ENCODE results near the gene BCL2A1.
A peak's percentile ranks its signal among the peaks of the same experiment; 100 is the strongest.
"Not testable (repeated sequence)": the region's sequence is repeated elsewhere in the genome, so short reads cannot be mapped to it uniquely, and the experiment has no call there.

The BCL2A1 gene

GRCh38 chr15:79942741-79943481, 28.1 kb downstream of the BCL2A1 start:
- Histone ChIP-seq H3K4me1 (ENCODE audit: control insufficient read depth, insufficient read depth, low read length, poor library complexity, severe bottlenecking) (no peaks in the 10 kb centered on the region), H3K9me3 (ENCODE audit: control insufficient read depth, low read length) (no peaks in the 10 kb centered on the region), H3K27ac (ENCODE audit: low read depth, low read length, severe bottlenecking) (no peak overlapping the region), H3K4me3 (ENCODE audit: extremely low read depth, insufficient read depth, low read length, poor library complexity, severe bottlenecking) (no peak overlapping the region), H3K36me3 (ENCODE audit: control insufficient read depth, insufficient read depth, low read length) (no peaks in the 10 kb centered on the region)
- 87 to 98% methylated on average over 4 of the region's 7 CpGs for WGBS, 2 experiments (ENCODE audit: insufficient coverage in 2 of 2)

- Histone ChIP-seq H3K27ac (ENCODE audit: low read depth, low read length, severe bottlenecking) (no peak overlapping the region), H3K4me1 (ENCODE audit: control insufficient read depth, insufficient read depth, low read length, poor library complexity, severe bottlenecking) (peaks cover 7% of the 10 kb centered on the region), H3K9me3 (ENCODE audit: control insufficient read depth, low read length) (no peaks in the 10 kb centered on the region), H3K36me3 (ENCODE audit: control insufficient read depth, insufficient read depth, low read length) (no peaks in the 10 kb centered on the region), H3K4me3 (ENCODE audit: extremely low read depth, insufficient read depth, low read length, poor library complexity, severe bottlenecking) (no peak overlapping the region)
- WGBS, 2 experiments (ENCODE audit: insufficient coverage in 2 of 2): 92% methylated on average over 3 of the region's 4 CpGs; no CpG with 5 or more reads in 1 of the 2 experiments
Measured at GRCh38 chr15:79939399-79939798, 31.6 kb downstream of the BCL2A1 start.

DNA sequence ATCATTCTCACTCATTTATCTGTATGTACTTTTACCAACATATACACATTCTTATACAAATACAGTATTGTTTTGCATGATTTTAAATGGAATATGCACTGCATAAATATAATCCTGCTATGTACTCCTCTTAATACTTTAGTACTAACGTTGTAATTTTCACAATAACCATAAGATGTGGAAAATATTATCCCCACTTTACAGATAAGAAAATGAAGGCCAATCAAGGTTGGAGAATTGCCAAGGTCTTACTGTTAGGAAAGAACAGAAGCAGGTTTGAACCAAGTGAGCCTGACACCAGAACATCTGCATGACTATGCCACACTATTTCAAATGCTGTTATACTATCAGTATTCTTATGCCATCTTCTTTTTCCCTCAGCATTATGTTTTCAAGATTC, 32.9 kb downstream of the BCL2A1 start:
- WGBS, 2 experiments (ENCODE audit: insufficient coverage in 2 of 2): no CpG with 5 or more reads among the region's 1 CpG
- peaks cover 7% of the 10 kb centered on the region for H3K4me1 ChIP-seq (ENCODE audit: control insufficient read depth, insufficient read depth, low read length, poor library complexity, severe bottlenecking)
- no peak overlapping the region for H3K4me3 ChIP-seq (ENCODE audit: extremely low read depth, insufficient read depth, low read length, poor library complexity, severe bottlenecking)
- no peaks in the 10 kb centered on the region for H3K9me3 ChIP-seq (ENCODE audit: control insufficient read depth, low read length)
- no peaks in the 10 kb centered on the region for H3K36me3 ChIP-seq (ENCODE audit: control insufficient read depth, insufficient read depth, low read length)
- H3K27ac ChIP-seq (ENCODE audit: low read depth, low read length, severe bottlenecking): no peak overlapping the region

DNA sequence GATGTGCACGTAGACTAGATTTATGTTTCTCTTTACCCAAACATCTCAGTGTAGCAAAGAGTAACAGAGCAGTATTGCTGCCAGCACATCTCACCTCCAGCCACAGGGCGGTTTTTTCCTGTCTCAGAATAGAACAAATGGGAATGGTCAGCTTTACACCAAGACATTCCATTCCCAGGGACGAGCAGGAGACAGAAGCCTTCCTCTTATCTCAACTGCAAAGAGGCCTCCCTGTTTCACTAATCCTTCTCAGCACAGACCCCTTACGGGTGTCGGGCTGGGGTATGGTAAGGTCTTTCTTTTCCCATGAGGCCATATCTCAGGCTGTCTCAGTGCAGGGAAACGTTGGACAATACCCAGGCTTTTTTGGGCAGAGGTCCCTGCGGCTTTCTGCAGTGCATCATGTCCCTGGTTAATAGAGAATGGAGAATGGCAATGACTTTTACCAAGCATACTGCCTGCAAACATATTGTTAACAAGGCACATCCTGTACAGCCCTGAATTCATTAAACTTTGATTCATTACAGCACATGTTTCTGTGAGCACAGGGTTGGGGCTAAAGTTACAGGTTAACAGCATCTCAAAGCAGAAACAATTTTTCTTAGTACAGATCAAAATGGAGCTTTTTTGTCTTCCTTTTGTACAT, 35.3 kb downstream of the BCL2A1 start:
- H3K9me3 ChIP-seq (ENCODE audit: control insufficient read depth, low read length); H3K4me3 ChIP-seq (ENCODE audit: extremely low read depth, insufficient read depth, low read length, poor library complexity, severe bottlenecking); H3K36me3 ChIP-seq (ENCODE audit: control insufficient read depth, insufficient read depth, low read length); H3K4me1 ChIP-seq (ENCODE audit: control insufficient read depth, insufficient read depth, low read length, poor library complexity, severe bottlenecking): not testable (repeated sequence)
- 40 to 80% methylated on average over 1 to 3 of the region's 7 CpGs for WGBS, 2 experiments (ENCODE audit: insufficient coverage in 2 of 2)
- peak overlapping the region; percentile 70 for H3K27ac ChIP-seq (ENCODE audit: low read depth, low read length, severe bottlenecking)

DNA sequence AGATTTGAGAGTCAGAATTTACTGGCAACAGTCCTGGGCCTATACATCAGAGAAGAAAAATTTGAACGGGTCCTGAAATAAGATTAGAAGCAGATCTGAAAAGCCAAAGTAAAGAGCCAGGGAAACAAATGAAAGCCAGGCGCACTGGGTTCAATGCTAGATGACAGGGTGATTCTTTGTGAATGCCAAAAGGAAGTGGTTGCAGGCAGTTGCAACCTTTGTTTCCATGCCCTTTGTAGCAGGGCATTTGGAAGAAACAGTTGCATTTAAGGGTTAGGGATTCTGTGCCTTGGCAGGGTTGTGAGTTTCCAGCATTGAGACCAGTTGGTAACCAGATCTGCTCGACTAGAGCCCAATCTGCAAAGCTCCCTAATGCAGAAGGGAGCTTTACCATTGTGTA, 37.8 kb downstream of the BCL2A1 start:
- H3K9me3 ChIP-seq (ENCODE audit: control insufficient read depth, low read length): no peaks in the 10 kb centered on the region
- no peaks in the 10 kb centered on the region for H3K36me3 ChIP-seq (ENCODE audit: control insufficient read depth, insufficient read depth, low read length)
- H3K4me1 ChIP-seq (ENCODE audit: control insufficient read depth, insufficient read depth, low read length, poor library complexity, severe bottlenecking): peaks cover 7% of the 10 kb centered on the region
- no peak overlapping the region for H3K4me3 ChIP-seq (ENCODE audit: extremely low read depth, insufficient read depth, low read length, poor library complexity, severe bottlenecking)
- H3K27ac ChIP-seq (ENCODE audit: low read depth, low read length, severe bottlenecking): no peak overlapping the region
- 66 to 89% methylated on average over 3 of the region's 3 CpGs for WGBS, 2 experiments (ENCODE audit: insufficient coverage in 2 of 2)

DNA sequence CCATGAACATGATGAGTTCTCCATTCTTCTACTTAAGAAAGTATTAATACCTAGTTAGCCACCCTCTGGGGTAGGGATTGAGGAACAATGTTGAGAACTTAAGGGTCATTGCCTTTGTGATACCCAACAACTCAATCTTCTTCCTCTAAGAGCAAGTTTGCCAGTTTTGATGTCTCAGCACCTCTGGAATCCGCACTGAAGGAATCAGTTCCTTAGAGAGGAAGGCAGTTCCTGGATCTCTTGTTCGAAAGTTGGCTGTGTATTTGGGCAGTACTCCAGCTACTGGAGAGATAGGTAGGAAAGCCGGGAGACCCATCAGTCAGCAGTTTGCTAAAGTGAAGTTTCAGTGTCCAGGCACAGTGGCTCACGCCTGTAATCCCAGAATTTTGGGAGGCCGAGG, 38.5 kb downstream of the BCL2A1 start:
- no peak overlapping the region for H3K4me3 ChIP-seq (ENCODE audit: extremely low read depth, insufficient read depth, low read length, poor library complexity, severe bottlenecking)
- WGBS, 2 experiments (ENCODE audit: insufficient coverage in 2 of 2): 92 to 93% methylated on average over 5 of the region's 5 CpGs
- H3K9me3 ChIP-seq (ENCODE audit: control insufficient read depth, low read length): no peaks in the 10 kb centered on the region
- peaks cover 7% of the 10 kb centered on the region for H3K4me1 ChIP-seq (ENCODE audit: control insufficient read depth, insufficient read depth, low read length, poor library complexity, severe bottlenecking)
- no peak overlapping the region for H3K27ac ChIP-seq (ENCODE audit: low read depth, low read length, severe bottlenecking)
- H3K36me3 ChIP-seq (ENCODE audit: control insufficient read depth, insufficient read depth, low read length): no peaks in the 10 kb centered on the region

- Histone ChIP-seq H3K27ac (ENCODE audit: low read depth, low read length, severe bottlenecking) (no peak overlapping the region), H3K4me3 (ENCODE audit: extremely low read depth, insufficient read depth, low read length, poor library complexity, severe bottlenecking) (no peak overlapping the region), H3K9me3 (ENCODE audit: control insufficient read depth, low read length) (no peaks in the 10 kb centered on the region), H3K36me3 (ENCODE audit: control insufficient read depth, insufficient read depth, low read length) (peaks cover under 1% of the 10 kb centered on the region), H3K4me1 (ENCODE audit: control insufficient read depth, insufficient read depth, low read length, poor library complexity, severe bottlenecking) (no peaks in the 10 kb centered on the region)
- WGBS, 2 experiments (ENCODE audit: insufficient coverage in 2 of 2): 89 to 92% methylated on average over 2 to 3 of the region's 5 CpGs
Measured at GRCh38 chr15:79930516-79930915, 40.5 kb downstream of the BCL2A1 start.

DNA sequence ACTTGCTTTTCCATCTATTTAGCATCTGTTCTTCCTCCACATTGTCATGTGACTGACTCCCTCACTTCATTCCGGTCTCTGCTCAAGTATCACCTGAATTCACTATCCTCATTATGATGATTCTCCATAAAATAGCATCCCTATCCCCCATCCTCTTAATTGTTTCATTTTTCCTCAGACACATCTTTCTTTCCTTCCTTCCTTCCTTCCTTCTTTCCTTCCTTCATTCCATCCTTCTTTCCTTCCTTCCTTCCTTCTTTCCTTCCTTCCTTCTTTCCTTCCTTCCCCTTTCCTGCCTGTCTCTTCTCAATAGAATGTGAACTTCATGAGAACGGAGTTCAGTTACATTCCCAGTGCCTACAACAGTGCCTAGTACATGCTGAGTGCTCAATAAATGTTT, 41.6 kb downstream of the BCL2A1 start:
- Histone ChIP-seq H3K4me1 (ENCODE audit: control insufficient read depth, insufficient read depth, low read length, poor library complexity, severe bottlenecking) (no peaks in the 10 kb centered on the region), H3K36me3 (ENCODE audit: control insufficient read depth, insufficient read depth, low read length) (peaks cover 4% of the 10 kb centered on the region), H3K27ac (ENCODE audit: low read depth, low read length, severe bottlenecking) (no peak overlapping the region), H3K9me3 (ENCODE audit: control insufficient read depth, low read length) (no peaks in the 10 kb centered on the region), H3K4me3 (ENCODE audit: extremely low read depth, insufficient read depth, low read length, poor library complexity, severe bottlenecking) (no peak overlapping the region)
- WGBS, 2 experiments (ENCODE audit: insufficient coverage in 2 of 2): 92 to 100% methylated on average over 1 to 2 of the region's 2 CpGs

GRCh38 chr15:79926116-79926515, 44.9 kb downstream of the BCL2A1 start:
- H3K4me3 ChIP-seq (ENCODE audit: extremely low read depth, insufficient read depth, low read length, poor library complexity, severe bottlenecking); H3K27ac ChIP-seq (ENCODE audit: low read depth, low read length, severe bottlenecking); H3K4me1 ChIP-seq (ENCODE audit: control insufficient read depth, insufficient read depth, low read length, poor library complexity, severe bottlenecking): not testable (repeated sequence)
- WGBS, 2 experiments (ENCODE audit: insufficient coverage in 2 of 2): 97 to 98% methylated on average over 21 to 35 of the region's 36 CpGs
- H3K9me3 ChIP-seq (ENCODE audit: control insufficient read depth, low read length): peaks cover 12% of the 10 kb centered on the region
- peaks cover 18% of the 10 kb centered on the region for H3K36me3 ChIP-seq (ENCODE audit: control insufficient read depth, insufficient read depth, low read length)

GRCh38 chr15:79924379-79924778, 46.6 kb downstream of the BCL2A1 start:
- WGBS, 2 experiments (ENCODE audit: insufficient coverage in 2 of 2): 93 to 98% methylated on average over 20 to 24 of the region's 24 CpGs
- Histone ChIP-seq H3K27ac (ENCODE audit: low read depth, low read length, severe bottlenecking) (peak overlapping the region; percentile 89), H3K9me3 (ENCODE audit: control insufficient read depth, low read length) (peaks cover 27% of the 10 kb centered on the region)

More at GRCh38 chr15:79924379-79924778, 46.6 kb downstream of the BCL2A1 start:
- Histone ChIP-seq H3K36me3 (ENCODE audit: control insufficient read depth, insufficient read depth, low read length) (peaks cover 34% of the 10 kb centered on the region), H3K4me1 (ENCODE audit: control insufficient read depth, insufficient read depth, low read length, poor library complexity, severe bottlenecking) (no peaks in the 10 kb centered on the region), H3K4me3 (ENCODE audit: extremely low read depth, insufficient read depth, low read length, poor library complexity, severe bottlenecking) (peak overlapping the region; percentile 95)
